GM23338 (cell line): Measurements from ENCODE around the gene GPATCH4. TPM values are rescaled to one million over a fixed set of nuclear protein-coding genes. Genes with fewer than 3 reads are reported as not detected.
A peak's percentile ranks its signal among the peaks of the same experiment; 100 is the strongest.

ENCODE experiments used
- ATAC-seq: fragments of 200-7000 bp; cut with Tn5 transposase; 3 replicates; pipeline ENCODE4 v1.9.1; 2020
- DNase-seq: peaks from one replicate; pipeline ENCODE4 v3.0.0-alpha.2; 2015; ENCODE audit warnings: low spot score
- H2AFZ ChIP-seq: fragments of 200-600 bp; sonication (generic); 2 replicates; pipeline ENCODE4 v1.8.0; 2016; ENCODE audit warnings: antibody characterized with exemption, mild to moderate bottlenecking, moderate library complexity
- H3F3A ChIP-seq: fragments of 200-600 bp; sonication (generic); replicated peaks from 2 replicates; pipeline ENCODE4 v1.8.0; 2017; ENCODE audit warnings: antibody characterized with exemption, mixed run types, low read depth
- H3K27ac ChIP-seq: fragments of 200-600 bp; sonication (generic); 2 replicates; pipeline ENCODE4 v1.6.1; 2016; ENCODE audit warnings: low read depth
- H3K27me3 ChIP-seq: fragments of 200-600 bp; sonication (generic); 2 replicates; pipeline ENCODE4 v1.8.0; 2016; ENCODE audit warnings: mild to moderate bottlenecking, mixed run types, moderate library complexity; ENCODE audit not compliant: insufficient read depth
- H3K36me3 ChIP-seq: fragments of 200-600 bp; sonication (generic); 2 replicates; pipeline ENCODE4 v1.8.0; 2016; ENCODE audit warnings: mild to moderate bottlenecking; ENCODE audit not compliant: insufficient read depth
- H3K4me1 ChIP-seq: fragments of 200-600 bp; sonication (generic); 2 replicates; pipeline ENCODE4 v1.8.0; 2016; ENCODE audit warnings: mild to moderate bottlenecking, moderate library complexity; ENCODE audit not compliant: insufficient read depth
- H3K4me2 ChIP-seq: fragments of 200-600 bp; sonication (generic); 2 replicates; pipeline ENCODE4 v1.7.1; 2017; ENCODE audit warnings: mixed run types
- H3K4me3 ChIP-seq: fragments of 200-600 bp; sonication (generic); 2 replicates; pipeline ENCODE4 v1.6.1; 2016; ENCODE audit warnings: mixed run types
- H3K79me2 ChIP-seq: fragments of 200-600 bp; sonication (generic); replicated peaks from 2 replicates; pipeline ENCODE4 v1.8.0; 2017; ENCODE audit warnings: mild to moderate bottlenecking; ENCODE audit not compliant: insufficient read depth
- H3K9me2 ChIP-seq: fragments of 200-600 bp; sonication (generic); 2 replicates; pipeline ENCODE4 v1.8.0; 2017; ENCODE audit not compliant: insufficient read depth
- H4K20me1 ChIP-seq: fragments of 200-600 bp; sonication (generic); replicated peaks from 2 replicates; pipeline ENCODE4 v1.8.0; 2017; ENCODE audit warnings: mild to moderate bottlenecking; ENCODE audit not compliant: insufficient read depth
- H3K27ac Mint-ChIP-seq: 2 replicates; pipeline ENCODE4 v1.8.0; 2020; ENCODE audit warnings: inconsistent platforms, mild to moderate bottlenecking, moderate library complexity, mixed read lengths
- H3K27me3 Mint-ChIP-seq: 3 replicates; pipeline ENCODE4 v1.8.0; 2022; ENCODE audit warnings: low read depth, mild to moderate bottlenecking, moderate library complexity, mixed read lengths, inconsistent platforms; ENCODE audit not compliant: insufficient read depth, poor library complexity
- H3K36me3 Mint-ChIP-seq: 3 replicates; pipeline ENCODE4 v1.8.0; 2021; ENCODE audit warnings: low read depth, mild to moderate bottlenecking, inconsistent platforms, moderate library complexity, mixed read lengths
- H3K4me1 Mint-ChIP-seq: 3 replicates; pipeline ENCODE4 v1.8.0; 2020; ENCODE audit warnings: mild to moderate bottlenecking, inconsistent platforms, mixed read lengths
- H3K4me3 Mint-ChIP-seq: 3 replicates; pipeline ENCODE4 v1.8.0; 2021; ENCODE audit warnings: moderate library complexity, mild to moderate bottlenecking, inconsistent platforms, mixed read lengths
- H3K9me3 Mint-ChIP-seq: 3 replicates; pipeline ENCODE4 v1.8.0; 2020; ENCODE audit warnings: moderate library complexity, mild to moderate bottlenecking, inconsistent platforms, mixed read lengths
- CTCF ChIP-seq, 2 experiments: fragments of 200-600 bp in 1 of 2; sonication (generic) in 1 of 2; conservative IDR thresholded peaks; 2 replicates each; pipeline versions ENCODE4 v1.5.1 to v1.6.1; 2016 to 2017; ENCODE audit warnings: antibody characterized with exemption in 2 of 2, low read depth in 2 of 2, mild to moderate bottlenecking in 2 of 2, moderate library complexity in 1 of 2
- ETS1 ChIP-seq: IDR thresholded peaks from 2 replicates; pipeline ENCODE4 v1.6.1; 2016; ENCODE audit warnings: antibody characterized with exemption
- EZH2 ChIP-seq: fragments of 200-600 bp; sonication (generic); IDR thresholded peaks from one replicate; pipeline ENCODE4 v1.8.0; 2017; ENCODE audit warnings: antibody characterized with exemption, mild to moderate bottlenecking, low read depth; ENCODE audit not compliant: unreplicated experiment
- EZH2phosphoT487 ChIP-seq: fragments of 200-600 bp; sonication (generic); IDR thresholded peaks from one replicate; pipeline ENCODE4 v1.8.1; 2018; ENCODE audit warnings: antibody characterized with exemption; ENCODE audit not compliant: unreplicated experiment
- NANOG ChIP-seq: IDR thresholded peaks from 2 replicates; pipeline ENCODE4 v1.6.1; 2016; ENCODE audit warnings: antibody characterized with exemption, borderline replicate concordance
- POLR2AphosphoS5 ChIP-seq: IDR thresholded peaks from 2 replicates; pipeline ENCODE4 v1.6.1; 2016; ENCODE audit warnings: antibody characterized with exemption, low read depth
- REST ChIP-seq: IDR thresholded peaks from one replicate; pipeline ENCODE4 v1.6.1; 2018; ENCODE audit warnings: antibody characterized with exemption; ENCODE audit not compliant: unreplicated experiment
- STAT1 ChIP-seq: IDR thresholded peaks from one replicate; pipeline ENCODE4 v1.6.1; 2016; ENCODE audit warnings: antibody characterized with exemption; ENCODE audit not compliant: unreplicated experiment
- ZNF114 ChIP-seq: fragments of 250-450 bp; sonication (Bioruptor Pico); IDR thresholded peaks from 2 replicates; pipeline ENCODE4 v1.5.0; 2020; ENCODE audit warnings: mild to moderate bottlenecking, moderate library complexity
- ZNF331 ChIP-seq: fragments of 250-450 bp; sonication (Bioruptor Pico); IDR thresholded peaks from 2 replicates; pipeline ENCODE4 v1.5.0; 2020; ENCODE audit warnings: low read depth, mild to moderate bottlenecking, moderate library complexity
- ZNF462 ChIP-seq: fragments of 250-450 bp; sonication (Bioruptor Pico); IDR thresholded peaks from 2 replicates; pipeline ENCODE4 v1.5.0; 2020; ENCODE audit warnings: mild to moderate bottlenecking, moderate library complexity
- polyA plus RNA-seq: library from polyadenylated mRNA; unstranded; fragments of >200 nt; fragmentation: Nextera tagmentation; extraction: Ambion mirVana; gene quantifications from 2 replicates; pipeline ENCODE4 v1.2.1, GENCODE V29; 2016
- total RNA-seq: library from RNA; depleted of rRNA; stranded (reverse); fragments of >200 nt; shearing (Covaris generic); gene quantifications from 2 replicates; pipeline ENCODE4 v1.2.3, GENCODE V29; 2014

GPATCH4 gene
- total and polyA plus RNA-seq, 2 experiments from 2014 or later = 58.9 to 187 TPM

DNA sequence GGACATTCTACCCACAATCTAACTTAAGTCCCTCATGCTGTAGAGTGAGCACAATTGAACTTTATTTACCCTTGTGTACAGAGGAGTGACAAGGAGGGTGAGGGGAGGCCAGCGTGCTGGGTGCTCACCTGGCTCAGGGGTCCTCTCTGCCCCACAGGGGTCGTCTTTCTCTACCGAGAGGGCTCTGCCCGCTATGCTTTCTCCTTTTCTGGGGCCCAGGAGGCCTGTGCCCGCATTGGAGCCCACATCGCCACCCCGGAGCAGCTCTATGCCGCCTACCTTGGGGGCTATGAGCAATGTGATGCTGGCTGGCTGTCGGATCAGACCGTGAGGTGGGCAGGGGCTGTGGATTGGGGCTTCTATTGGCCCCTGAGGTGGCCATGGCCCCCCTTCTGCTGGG is 46.1 kb upstream of the GPATCH4 start:
- Histone ChIP-seq H3K4me1 (peaks cover 6% of the 10 kb centered on the region; the same call in 1 of the 2 replicates), H3K27me3 (peaks cover 95% of the 10 kb centered on the region), H3K79me2 (no peaks in the 10 kb centered on the region), H2AFZ (no peak overlapping the region), H3F3A (peaks cover 10% of the 10 kb centered on the region; the same call in 1 of the 2 replicates), H3K27ac (no peak overlapping the region), H4K20me1 (peaks cover 3% of the 10 kb centered on the region; the same call in 1 of the 2 replicates), H3K4me3 (no peak overlapping the region), H3K36me3 (no peaks in the 10 kb centered on the region), H3K4me2 (peak overlapping the region; percentile 75; the same call in 1 of the 2 replicates), H3K9me2 (no peaks in the 10 kb centered on the region)
- no peak overlapping the region for H3K27ac Mint-ChIP-seq
- TF ChIP-seq CTCF (conservative IDR thresholded peaks at IDR 0.05; ENCODE audit: low read depth in 2 of 2) (no peak), NANOG (no peak), REST (no peak), ZNF114 (CRISPR knock-in tag) (no peak), EZH2phosphoT487 (no peak), ZNF462 (CRISPR knock-in tag) (no peak), EZH2 (no peak), STAT1 (no peak), POLR2AphosphoS5 (no peak), ZNF331 (CRISPR knock-in tag) (no peak), ETS1 (no peak)
- ATAC-seq = no peak
- DNase-seq = no peak
- no peaks in the 10 kb centered on the region; the same call in 2 of the 3 replicates for H3K36me3 Mint-ChIP-seq
- H3K4me3 Mint-ChIP-seq = no peak overlapping the region
- peaks cover 40% of the 10 kb centered on the region for H3K27me3 Mint-ChIP-seq
- peaks cover 22% of the 10 kb centered on the region for H3K4me1 Mint-ChIP-seq
- H3K9me3 Mint-ChIP-seq = no peaks in the 10 kb centered on the region; the same call in 2 of the 3 replicates
